ENCODE results near the gene MAEL. TPM values are rescaled to one million over a fixed set of nuclear protein-coding genes. Genes with fewer than 3 reads are reported as not detected.
A peak's percentile ranks its signal among the peaks of the same experiment; 100 is the strongest.
"Not testable (repeated sequence)": the region's sequence is repeated elsewhere in the genome, so short reads cannot be mapped to it uniquely, and the experiment has no call there.

MAEL gene
- total RNA-seq, 1 donor, result 8.6 TPM

- no peak for DNase-seq (ENCODE audit: low read depth)
- TF ChIP-seq, protein P1, sequence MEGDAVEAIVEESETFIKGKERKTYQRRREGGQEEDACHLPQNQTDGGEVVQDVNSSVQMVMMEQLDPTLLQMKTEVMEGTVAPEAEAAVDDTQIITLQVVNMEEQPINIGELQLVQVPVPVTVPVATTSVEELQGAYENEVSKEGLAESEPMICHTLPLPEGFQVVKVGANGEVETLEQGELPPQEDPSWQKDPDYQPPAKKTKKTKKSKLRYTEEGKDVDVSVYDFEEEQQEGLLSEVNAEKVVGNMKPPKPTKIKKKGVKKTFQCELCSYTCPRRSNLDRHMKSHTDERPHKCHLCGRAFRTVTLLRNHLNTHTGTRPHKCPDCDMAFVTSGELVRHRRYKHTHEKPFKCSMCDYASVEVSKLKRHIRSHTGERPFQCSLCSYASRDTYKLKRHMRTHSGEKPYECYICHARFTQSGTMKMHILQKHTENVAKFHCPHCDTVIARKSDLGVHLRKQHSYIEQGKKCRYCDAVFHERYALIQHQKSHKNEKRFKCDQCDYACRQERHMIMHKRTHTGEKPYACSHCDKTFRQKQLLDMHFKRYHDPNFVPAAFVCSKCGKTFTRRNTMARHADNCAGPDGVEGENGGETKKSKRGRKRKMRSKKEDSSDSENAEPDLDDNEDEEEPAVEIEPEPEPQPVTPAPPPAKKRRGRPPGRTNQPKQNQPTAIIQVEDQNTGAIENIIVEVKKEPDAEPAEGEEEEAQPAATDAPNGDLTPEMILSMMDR (IDR thresholded peaks at IDR 0.05; ENCODE audit: insufficient read depth, low read depth, low read length), result no peak
- H3K4me3 ChIP-seq (ENCODE audit: low read depth, low read length), result no peak overlapping the region
These were observed 27.1 kb downstream of the MAEL start for GRCh38 chr1:167016100-167016750.

- TF ChIP-seq, protein P1 (IDR thresholded peaks at IDR 0.05; ENCODE audit: insufficient read depth, low read depth, low read length), result no peak
- DNase-seq (ENCODE audit: low read depth), result no peak
- H3K4me3 ChIP-seq (ENCODE audit: low read depth, low read length), result no peak overlapping the region
These were observed 33.3 kb downstream of the MAEL start for GRCh38 chr1:167022384-167022783.

DNA sequence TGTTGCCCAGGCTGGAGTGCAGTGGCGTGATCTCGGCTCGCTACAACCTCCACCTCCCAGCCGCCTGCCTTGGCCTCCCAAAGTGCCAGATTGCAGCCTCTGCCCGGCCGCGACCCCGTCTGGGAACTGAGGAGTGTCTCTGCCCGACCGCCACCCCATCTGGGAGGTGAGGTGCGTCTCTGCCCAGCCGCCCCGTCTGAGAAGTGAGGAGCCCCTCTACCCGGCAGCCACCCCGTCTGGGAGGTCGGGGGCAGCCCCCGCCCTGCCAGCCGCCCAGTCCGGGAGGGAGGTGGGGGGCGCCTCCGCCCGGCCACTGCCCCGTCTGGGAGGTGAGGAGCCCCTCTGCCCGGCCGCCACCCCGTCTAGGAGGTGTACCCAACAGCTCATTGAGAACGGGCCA is 40.5 kb downstream of the MAEL start:
- not testable (repeated sequence) for H3K4me3 ChIP-seq (ENCODE audit: low read depth, low read length); DNase-seq (ENCODE audit: low read depth)

DNA sequence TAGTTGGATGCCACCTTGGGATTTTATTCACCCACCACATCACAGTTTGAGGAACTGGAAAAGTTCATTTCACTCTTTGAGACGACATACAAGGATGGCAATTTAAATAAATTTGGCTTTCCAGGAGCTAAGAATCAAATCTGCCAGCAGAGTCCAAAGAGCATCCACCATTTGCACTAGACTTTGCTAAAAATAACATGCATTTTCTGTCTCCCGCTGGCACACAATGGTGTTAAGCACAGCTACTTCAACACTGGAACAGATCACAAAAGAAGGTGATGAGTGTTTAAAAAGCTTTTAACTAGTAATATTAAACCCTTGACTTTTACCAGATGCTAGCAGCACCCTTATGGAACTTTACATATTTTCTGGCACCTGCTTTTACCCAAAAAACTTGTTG is 44.6 kb downstream of the MAEL start:
- TF ChIP-seq, protein P1 (IDR thresholded peaks at IDR 0.05; ENCODE audit: insufficient read depth, low read depth, low read length), result no peak
- no peak for DNase-seq (ENCODE audit: low read depth)
- H3K4me3 ChIP-seq (ENCODE audit: low read depth, low read length), result no peak overlapping the region

DNA sequence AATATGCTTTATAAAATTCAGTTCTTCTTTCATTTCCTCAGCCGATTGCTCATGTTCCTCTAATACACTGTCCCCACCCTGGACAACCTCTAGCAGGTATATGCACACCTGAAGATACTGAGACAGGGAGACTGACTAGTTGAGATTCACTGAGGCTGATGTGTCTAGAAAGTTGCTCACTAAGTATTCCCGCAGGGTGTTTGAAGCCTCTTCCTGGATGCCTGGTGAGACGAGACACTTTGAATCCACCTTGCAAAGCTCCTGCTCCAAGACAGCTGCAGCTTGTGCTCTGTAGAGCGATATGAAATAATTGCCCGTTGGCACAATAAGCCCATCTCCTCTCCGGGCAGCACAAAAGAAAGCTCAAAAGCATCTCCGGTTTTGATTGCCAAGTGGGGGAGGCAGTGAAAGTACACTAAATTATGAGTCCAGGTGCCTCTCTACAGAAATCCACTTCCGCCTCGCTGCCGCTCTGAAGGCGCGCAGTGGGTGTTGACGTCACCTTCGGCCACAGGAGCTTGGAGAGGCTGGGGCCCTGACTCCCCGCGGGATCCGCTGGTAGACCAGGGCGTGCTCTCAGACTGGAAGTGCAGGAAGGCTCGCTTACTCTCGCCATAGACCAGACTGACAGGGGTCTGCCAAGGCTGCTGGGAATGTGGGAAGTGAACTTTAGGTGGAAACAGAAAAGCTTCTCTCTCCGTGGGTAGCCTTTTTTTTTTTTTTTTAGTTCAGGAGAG is 54.8 kb downstream of the MAEL start:
- peak; percentile 24 for DNase-seq (ENCODE audit: low read depth)
- H3K4me3 ChIP-seq (ENCODE audit: low read depth, low read length), result peak overlapping the region; percentile 29
- TF ChIP-seq, protein P1 (IDR thresholded peaks at IDR 0.05; ENCODE audit: insufficient read depth, low read depth, low read length), result no peak

DNA sequence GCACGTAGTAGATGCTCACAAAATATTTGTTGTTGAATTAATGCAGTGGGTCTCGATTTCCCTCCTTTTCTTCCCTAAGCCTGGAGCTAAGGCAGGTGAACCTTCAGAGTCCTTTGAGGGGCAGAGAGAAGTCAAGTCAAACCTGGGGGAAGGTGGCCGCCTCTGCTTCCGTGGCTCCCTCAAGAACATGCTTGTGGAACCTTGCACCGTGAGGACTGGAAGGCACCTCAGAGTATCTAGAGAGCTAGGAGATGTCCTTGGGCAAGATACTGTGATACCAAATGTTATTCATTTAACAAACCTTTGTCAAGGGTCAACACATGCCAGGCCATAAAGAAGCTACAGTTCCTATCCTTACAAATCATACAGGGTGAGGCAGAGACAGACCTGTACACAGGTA is 62.8 kb downstream of the MAEL start:
- H3K4me3 ChIP-seq (ENCODE audit: low read depth, low read length), result no peak overlapping the region
- TF ChIP-seq, protein P1 (IDR thresholded peaks at IDR 0.05; ENCODE audit: insufficient read depth, low read depth, low read length), result no peak
- DNase-seq (ENCODE audit: low read depth), result no peak

- DNase-seq (ENCODE audit: low read depth), result peak; percentile 3
- TF ChIP-seq, protein P1 (IDR thresholded peaks at IDR 0.05; ENCODE audit: insufficient read depth, low read depth, low read length), result peak; percentile 53
- no peak overlapping the region for H3K4me3 ChIP-seq (ENCODE audit: low read depth, low read length)
These were observed 63.3 kb downstream of the MAEL start for GRCh38 chr1:167052389-167052788.
